Activated CD4-positive, alpha-beta memory T cell treated with anti-CD3 and anti-CD28 coated beads for 36 hours (primary cell): ENCODE results near the gene C6orf118. TPM values are rescaled to one million over a fixed set of nuclear protein-coding genes. Genes with fewer than 3 reads are reported as not detected.

Source experiments
- CTCF ChIA-PET: fragments of 350-600 bp; sonication (Branson Sonifier 250); formaldehyde crosslinking; loops from one replicate; lab custom pipeline; 2021; ENCODE audit warnings: antibody characterized with exemption, inconsistent platforms; lab: Charles Lee
- POLR2A ChIA-PET: fragments of 350-600 bp; sonication (Branson Sonifier 250); formaldehyde crosslinking; loops from one replicate; lab custom pipeline; 2021; ENCODE audit warnings: antibody characterized with exemption; lab: Charles Lee
- DNase-seq: peaks from one replicate; pipeline ENCODE4 v3.0.0-alpha.2; 2020
- H3K27ac Mint-ChIP-seq: one replicate; pipeline ENCODE4 v1.8.0; 2021; ENCODE audit warnings: mixed read lengths
- H3K27me3 Mint-ChIP-seq: one replicate; pipeline ENCODE4 v1.8.0; 2021; ENCODE audit warnings: mixed read lengths
- H3K36me3 Mint-ChIP-seq: one replicate; pipeline ENCODE4 v1.8.0; 2021; ENCODE audit warnings: mixed read lengths
- H3K4me1 Mint-ChIP-seq: one replicate; pipeline ENCODE4 v1.8.0; 2021; ENCODE audit warnings: low read depth, mixed read lengths
- H3K4me3 Mint-ChIP-seq: one replicate; pipeline ENCODE4 v1.8.0; 2021; ENCODE audit warnings: mild to moderate bottlenecking, mixed read lengths
- H3K9me3 Mint-ChIP-seq: one replicate; pipeline ENCODE4 v1.8.0; 2021; ENCODE audit warnings: mixed read lengths
- intact Hi-C: fragments of 100-400 bp; cut with micrococcal nuclease; formaldehyde crosslinking; loops from one replicate; pipeline ENCODE4 v1.15.1; 2023
- total RNA-seq, 2 experiments: library from RNA; stranded (reverse); gene quantifications; one replicate each; pipeline ENCODE4 v1.2.3, GENCODE V29; 2021

C6orf118 gene
- total RNA-seq, 2 experiments from 2014 or later = not detected

- peaks cover 18% of the 10 kb centered on the region for H3K9me3 Mint-ChIP-seq
- ChIA-PET CTCF (no interaction called here), POLR2A (no interaction called here)
- no peaks in the 10 kb centered on the region for H3K4me1 Mint-ChIP-seq
- no peaks in the 10 kb centered on the region for H3K27me3 Mint-ChIP-seq
- intact Hi-C loops = no loop called here
- DNase-seq = no peak
- H3K27ac Mint-ChIP-seq = no peak overlapping the region
- no peak overlapping the region for H3K4me3 Mint-ChIP-seq
- H3K36me3 Mint-ChIP-seq = no peaks in the 10 kb centered on the region
Observed at GRCh38 chr6:165292657-165293056, 16.7 kb downstream of the C6orf118 start.

- no peaks in the 10 kb centered on the region for H3K36me3 Mint-ChIP-seq
- no peak overlapping the region for H3K4me3 Mint-ChIP-seq
- no peak for DNase-seq
- H3K9me3 Mint-ChIP-seq = peaks cover 3% of the 10 kb centered on the region
- no peaks in the 10 kb centered on the region for H3K27me3 Mint-ChIP-seq
- ChIA-PET POLR2A (no interaction called here), CTCF (no interaction called here)
- no peaks in the 10 kb centered on the region for H3K4me1 Mint-ChIP-seq
- H3K27ac Mint-ChIP-seq = no peak overlapping the region
- intact Hi-C loops = no loop called here
Observed at GRCh38 chr6:165274611-165275010, 34.8 kb downstream of the C6orf118 start.

- CTCF ChIA-PET = no interaction called here
- no peak overlapping the region for H3K27ac Mint-ChIP-seq
- H3K36me3 Mint-ChIP-seq = no peaks in the 10 kb centered on the region
- H3K4me1 Mint-ChIP-seq = no peaks in the 10 kb centered on the region
- no peak for DNase-seq
- H3K9me3 Mint-ChIP-seq = peaks cover 3% of the 10 kb centered on the region
- no peaks in the 10 kb centered on the region for H3K27me3 Mint-ChIP-seq
- POLR2A ChIA-PET = no interaction called here
- intact Hi-C loops = no loop called here
- no peak overlapping the region for H3K4me3 Mint-ChIP-seq
Observed at GRCh38 chr6:165272585-165272984, 36.8 kb downstream of the C6orf118 start.

GRCh38 chr6:165268987-165269386 is 40.4 kb downstream of the C6orf118 start:
- H3K4me1 Mint-ChIP-seq = no peaks in the 10 kb centered on the region
- no peak overlapping the region for H3K4me3 Mint-ChIP-seq
- H3K36me3 Mint-ChIP-seq = no peaks in the 10 kb centered on the region
- intact Hi-C loops = no loop called here
- H3K27me3 Mint-ChIP-seq = no peaks in the 10 kb centered on the region
- DNase-seq = no peak
- ChIA-PET POLR2A (no interaction called here), CTCF (no interaction called here)
- H3K9me3 Mint-ChIP-seq = peaks cover 4% of the 10 kb centered on the region
- no peak overlapping the region for H3K27ac Mint-ChIP-seq

GRCh38 chr6:165266621-165267020 is 42.8 kb downstream of the C6orf118 start:
- Mint-ChIP-seq H3K4me1 (no peaks in the 10 kb centered on the region), H3K9me3 (peaks cover 11% of the 10 kb centered on the region), H3K36me3 (no peaks in the 10 kb centered on the region), H3K4me3 (no peak overlapping the region), H3K27ac (no peak overlapping the region), H3K27me3 (no peaks in the 10 kb centered on the region)
- DNase-seq = no peak
- intact Hi-C loops = no loop called here
- ChIA-PET POLR2A (no interaction called here), CTCF (no interaction called here)

GRCh38 chr6:165266191-165266590 is 43.2 kb downstream of the C6orf118 start:
- H3K27ac Mint-ChIP-seq = no peak overlapping the region
- DNase-seq = no peak
- POLR2A ChIA-PET = no interaction called here
- H3K4me3 Mint-ChIP-seq = no peak overlapping the region
- H3K27me3 Mint-ChIP-seq = no peaks in the 10 kb centered on the region
- CTCF ChIA-PET = no interaction called here
- no peaks in the 10 kb centered on the region for H3K4me1 Mint-ChIP-seq
- intact Hi-C loops = no loop called here
- no peaks in the 10 kb centered on the region for H3K36me3 Mint-ChIP-seq
- H3K9me3 Mint-ChIP-seq = peaks cover 12% of the 10 kb centered on the region

GRCh38 chr6:165260462-165260861 is 48.9 kb downstream of the C6orf118 start:
- ChIA-PET POLR2A (no interaction called here), CTCF (no interaction called here)
- H3K27ac Mint-ChIP-seq = no peak overlapping the region
- DNase-seq = no peak
- H3K4me3 Mint-ChIP-seq = no peak overlapping the region
- H3K27me3 Mint-ChIP-seq = no peaks in the 10 kb centered on the region
- peaks cover 48% of the 10 kb centered on the region for H3K9me3 Mint-ChIP-seq
- H3K36me3 Mint-ChIP-seq = no peaks in the 10 kb centered on the region
- no peaks in the 10 kb centered on the region for H3K4me1 Mint-ChIP-seq
- intact Hi-C loops = no loop called here

GRCh38 chr6:165249808-165250207 is 59.6 kb downstream of the C6orf118 start:
- POLR2A ChIA-PET = no interaction called here
- intact Hi-C loops = no loop called here

GRCh38 chr6:165245701-165246100 is 63.7 kb downstream of the C6orf118 start:
- intact Hi-C loops = no loop called here
- no peak overlapping the region for H3K27ac Mint-ChIP-seq

More at GRCh38 chr6:165249808-165250207, 59.6 kb downstream of the C6orf118 start:
- no peak for DNase-seq
- Mint-ChIP-seq H3K36me3 (no peaks in the 10 kb centered on the region), H3K4me3 (no peak overlapping the region), H3K27me3 (no peaks in the 10 kb centered on the region), H3K27ac (no peak overlapping the region), H3K4me1 (no peaks in the 10 kb centered on the region), H3K9me3 (peaks cover 7% of the 10 kb centered on the region)
- CTCF ChIA-PET = interaction anchor here (0.6 kb wide), 1 partner anchor 361 kb away, joined by 3 read pairs; no protein-coding TSS in a partner anchor

GRCh38 chr6:165245287-165245686 is 64.1 kb downstream of the C6orf118 start:
- Mint-ChIP-seq H3K9me3 (peaks cover 5% of the 10 kb centered on the region), H3K27me3 (no peaks in the 10 kb centered on the region), H3K27ac (no peak overlapping the region), H3K4me1 (no peaks in the 10 kb centered on the region), H3K4me3 (no peak overlapping the region), H3K36me3 (no peaks in the 10 kb centered on the region)
- intact Hi-C loops = no loop called here
- no peak for DNase-seq
- ChIA-PET POLR2A (no interaction called here), CTCF (no interaction called here)

More at GRCh38 chr6:165245701-165246100, 63.7 kb downstream of the C6orf118 start:
- H3K9me3 Mint-ChIP-seq = peaks cover 5% of the 10 kb centered on the region
- no peaks in the 10 kb centered on the region for H3K36me3 Mint-ChIP-seq
- no peaks in the 10 kb centered on the region for H3K4me1 Mint-ChIP-seq
- ChIA-PET POLR2A (no interaction called here), CTCF (no interaction called here)
- H3K27me3 Mint-ChIP-seq = no peaks in the 10 kb centered on the region
- DNase-seq = no peak
- no peak overlapping the region for H3K4me3 Mint-ChIP-seq

- Mint-ChIP-seq H3K4me1 (no peaks in the 10 kb centered on the region), H3K27me3 (no peaks in the 10 kb centered on the region), H3K4me3 (no peak overlapping the region), H3K9me3 (peaks cover 5% of the 10 kb centered on the region), H3K36me3 (no peaks in the 10 kb centered on the region), H3K27ac (no peak overlapping the region)
- POLR2A ChIA-PET = no interaction called here
- intact Hi-C loops = no loop called here
- no peak for DNase-seq
- CTCF ChIA-PET = no interaction called here
Observed at GRCh38 chr6:165244524-165245247, 64.7 kb downstream of the C6orf118 start.

GRCh38 chr6:165243801-165244200 is 65.6 kb downstream of the C6orf118 start:
- Mint-ChIP-seq H3K27me3 (no peaks in the 10 kb centered on the region), H3K4me1 (no peaks in the 10 kb centered on the region)

GRCh38 chr6:165236326-165236725 is 73.1 kb downstream of the C6orf118 start:
- no peak overlapping the region for H3K4me3 Mint-ChIP-seq
- no peak for DNase-seq
- POLR2A ChIA-PET = no interaction called here
- no peaks in the 10 kb centered on the region for H3K27me3 Mint-ChIP-seq
- H3K36me3 Mint-ChIP-seq = no peaks in the 10 kb centered on the region
- intact Hi-C loops = no loop called here
- CTCF ChIA-PET = no interaction called here
- H3K27ac Mint-ChIP-seq = no peak overlapping the region
- no peaks in the 10 kb centered on the region for H3K4me1 Mint-ChIP-seq
- peaks cover 29% of the 10 kb centered on the region for H3K9me3 Mint-ChIP-seq

More at GRCh38 chr6:165243801-165244200, 65.6 kb downstream of the C6orf118 start:
- intact Hi-C loops = no loop called here
- H3K4me3 Mint-ChIP-seq = no peak overlapping the region
- ChIA-PET CTCF (no interaction called here), POLR2A (no interaction called here)
- H3K36me3 Mint-ChIP-seq = no peaks in the 10 kb centered on the region
- H3K27ac Mint-ChIP-seq = no peak overlapping the region
- DNase-seq = no peak
- peaks cover 3% of the 10 kb centered on the region for H3K9me3 Mint-ChIP-seq
